HL-60/S4 treated with retinoic acid at 250 ng/mL for 4 days and 3 days (cell line): ENCODE measurements around the gene TBX10.

Source experiments
- in situ Hi-C: fragments of 300-500 bp; cut with MboI; formaldehyde crosslinking; loops from 2 replicates; pipeline ENCODE4 v1.7.0; 2022; ENCODE audit warnings: low sequenced_read_pairs

Gene TBX10

GRCh38 chr11:67581469-67581868 lies 58.1 kb downstream of the TBX10 start:
- in situ Hi-C loops, result no loop called here
